NCI-H2171 (cell line): ENCODE data around the gene LAMTOR1.
"Not testable (repeated sequence)": the region's sequence is repeated elsewhere in the genome, so short reads cannot be mapped to it uniquely, and the experiment has no call there.

ENCODE experiments used
- DNase-seq: peaks from one replicate; lab custom pipeline; 2025; lab: John Stamatoyannopoulos, UW

The LAMTOR1 gene

DNA sequence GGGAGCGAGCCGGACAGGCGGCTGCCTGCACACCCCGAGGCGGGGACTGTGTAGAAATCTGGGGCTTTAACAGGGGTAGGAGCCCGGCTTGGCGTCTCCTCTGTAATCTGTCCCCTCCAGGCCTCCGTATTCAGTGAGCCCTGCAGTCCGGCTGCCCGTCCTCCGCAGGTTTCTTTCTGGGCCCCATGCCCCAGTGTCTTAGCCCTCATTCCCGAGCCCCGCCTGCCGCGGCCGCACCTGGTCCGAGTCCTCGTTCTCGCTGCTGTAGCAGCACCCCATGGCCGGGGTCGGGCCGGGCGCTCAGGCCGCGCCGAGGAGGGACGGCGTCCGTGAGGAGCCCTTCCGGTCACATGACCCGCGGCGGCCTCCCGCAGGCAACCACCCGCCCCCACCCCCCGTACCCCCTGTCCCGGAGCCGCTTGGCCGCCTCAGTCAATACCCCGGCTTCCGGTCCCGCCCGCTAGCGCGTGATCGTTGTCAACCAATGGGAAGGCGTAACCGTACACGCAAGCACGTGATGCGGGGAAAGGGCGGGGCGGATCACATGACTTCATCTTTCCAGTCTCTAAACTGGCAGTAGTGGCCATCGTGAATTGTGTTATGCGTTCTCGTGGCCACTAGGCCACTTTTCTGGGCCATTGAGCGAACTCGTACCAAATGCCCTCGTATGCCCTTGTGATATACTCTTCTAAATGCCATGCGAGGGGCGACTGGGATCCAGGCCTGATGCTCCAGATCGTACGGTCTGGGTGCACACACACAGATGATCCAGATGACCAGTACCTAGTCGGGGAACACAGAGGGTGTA is at the start of gene LAMTOR1:
LAMTOR1 (minus strand) TSS at position 352 of the 808 bp plus-strand sequence; CDS start at position 279, 73 bp downstream.
- DNase-seq, result peak; percentile 99

- DNase-seq, result no peak
These were observed 47.8 kb upstream of the LAMTOR1 start for GRCh38 chr11:72150882-72151281.

- no peak for DNase-seq
These were observed 43.5 kb upstream of the LAMTOR1 start for GRCh38 chr11:72146625-72147024.

DNA sequence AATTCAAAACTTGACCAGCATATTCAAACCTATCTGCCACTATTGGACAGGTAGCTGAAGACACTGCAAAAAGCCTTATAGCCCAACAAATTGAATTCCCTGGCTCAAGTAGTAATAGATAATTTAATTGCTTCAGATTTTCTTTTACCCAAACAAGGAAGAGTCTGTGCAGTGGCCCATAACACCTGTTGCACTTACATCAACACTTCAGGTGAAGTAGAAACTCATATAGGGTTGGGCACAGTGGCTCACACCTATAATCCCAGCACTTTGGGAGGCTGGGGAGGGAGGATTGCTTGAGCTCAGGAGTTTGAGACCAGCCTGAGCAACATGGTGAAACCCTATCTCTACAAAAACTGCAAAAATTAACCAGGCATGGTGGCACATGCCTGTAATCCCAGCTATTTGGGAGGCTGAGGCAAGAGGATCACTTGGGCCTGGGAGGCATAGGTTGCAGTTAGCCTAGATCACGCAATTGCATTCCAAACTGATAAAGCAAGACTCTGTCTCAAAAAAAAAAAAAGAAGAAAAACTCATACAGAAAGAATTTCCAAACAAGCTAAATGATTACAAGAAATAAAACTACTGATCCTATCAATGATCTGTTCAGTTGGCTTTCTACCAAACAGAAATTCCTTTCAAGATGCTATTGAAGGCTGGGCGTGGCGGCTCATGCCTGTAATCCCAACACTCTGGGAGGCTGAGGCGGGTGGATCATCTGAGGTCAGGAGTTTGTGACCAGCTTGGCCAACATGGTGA is 41.9 kb upstream of the LAMTOR1 start:
- no peak for DNase-seq

DNA sequence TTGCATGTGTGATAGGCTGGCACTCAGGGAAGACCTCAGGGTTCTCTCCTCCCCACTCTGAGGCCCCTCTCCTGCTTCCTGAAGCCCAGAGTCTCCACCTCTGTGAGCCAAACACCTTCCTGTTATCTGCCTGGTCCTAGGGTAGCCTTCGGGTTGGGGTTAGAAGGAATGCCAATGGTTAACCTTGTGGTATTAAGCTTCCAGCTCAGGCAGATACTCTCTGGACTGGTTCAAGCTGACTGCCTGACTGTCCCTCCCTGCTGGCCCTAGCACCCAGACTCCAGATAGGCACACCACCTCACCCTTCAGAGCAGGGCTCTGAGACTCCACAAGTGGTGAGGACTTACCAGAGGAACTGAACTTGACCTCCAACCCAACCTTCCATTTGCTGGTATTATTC is 39.4 kb upstream of the LAMTOR1 start:
- DNase-seq, result not testable (repeated sequence)

DNA sequence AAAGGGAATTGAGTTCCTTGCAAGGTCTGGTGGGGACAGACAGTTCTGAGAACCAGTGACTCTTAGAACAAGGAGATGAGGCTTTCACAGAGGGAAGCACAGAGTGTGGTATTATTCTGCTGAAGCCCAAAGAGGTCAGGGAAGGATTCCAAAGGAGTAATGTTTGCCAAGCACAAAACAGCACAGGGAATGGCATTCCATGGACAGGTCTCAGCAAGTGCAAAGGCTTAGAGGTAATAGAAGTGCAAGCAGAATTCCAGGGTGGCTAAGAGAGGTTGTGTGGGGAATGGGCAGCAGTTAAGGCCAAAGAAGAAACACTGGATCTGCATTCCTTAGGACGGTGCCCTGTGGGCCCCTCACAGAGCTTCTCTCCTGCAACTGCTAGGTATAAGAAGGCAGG is 39.0 kb upstream of the LAMTOR1 start:
- DNase-seq, result not testable (repeated sequence)

DNA sequence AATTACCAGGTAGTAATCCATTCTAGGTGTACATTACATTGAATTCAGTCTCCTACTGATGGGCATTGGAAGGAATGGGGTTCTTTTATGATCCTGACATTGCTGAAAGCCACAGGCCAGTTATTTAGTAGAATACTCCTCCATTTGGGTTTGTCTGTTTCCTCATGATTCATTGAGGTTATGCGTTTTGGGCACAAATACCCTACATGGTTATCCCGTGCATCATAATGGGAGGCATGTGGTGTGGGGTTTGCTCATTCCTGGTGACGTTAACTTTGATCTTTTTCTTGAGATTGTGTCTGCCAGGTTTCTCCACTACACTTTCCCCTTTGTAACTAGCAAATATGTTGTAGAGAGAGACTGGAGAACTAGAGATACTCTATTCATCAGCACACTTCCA is 38.0 kb upstream of the LAMTOR1 start:
- no peak for DNase-seq

DNA sequence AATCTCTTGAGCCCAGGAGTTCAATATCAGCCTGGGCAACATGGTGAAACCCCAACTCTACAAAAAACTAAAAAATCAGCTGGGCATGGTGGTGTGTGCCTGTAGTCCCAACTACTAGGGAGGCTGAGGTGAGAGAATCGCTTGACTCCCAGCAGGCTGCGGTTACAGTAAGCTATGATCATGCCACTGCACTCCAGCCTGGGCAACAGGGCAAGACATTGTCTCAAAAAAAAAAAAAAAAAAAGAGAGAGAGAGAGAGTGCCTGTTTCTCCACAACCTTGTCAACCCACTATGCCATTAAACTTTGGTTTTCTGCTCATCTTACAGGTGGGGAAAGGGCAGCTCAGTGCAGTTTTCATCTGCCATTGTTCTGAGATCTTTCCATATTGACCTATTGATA is 37.6 kb upstream of the LAMTOR1 start:
- no peak for DNase-seq

- DNase-seq, result no peak
These were observed 36.4 kb upstream of the LAMTOR1 start for GRCh38 chr11:72139500-72139899.

DNA sequence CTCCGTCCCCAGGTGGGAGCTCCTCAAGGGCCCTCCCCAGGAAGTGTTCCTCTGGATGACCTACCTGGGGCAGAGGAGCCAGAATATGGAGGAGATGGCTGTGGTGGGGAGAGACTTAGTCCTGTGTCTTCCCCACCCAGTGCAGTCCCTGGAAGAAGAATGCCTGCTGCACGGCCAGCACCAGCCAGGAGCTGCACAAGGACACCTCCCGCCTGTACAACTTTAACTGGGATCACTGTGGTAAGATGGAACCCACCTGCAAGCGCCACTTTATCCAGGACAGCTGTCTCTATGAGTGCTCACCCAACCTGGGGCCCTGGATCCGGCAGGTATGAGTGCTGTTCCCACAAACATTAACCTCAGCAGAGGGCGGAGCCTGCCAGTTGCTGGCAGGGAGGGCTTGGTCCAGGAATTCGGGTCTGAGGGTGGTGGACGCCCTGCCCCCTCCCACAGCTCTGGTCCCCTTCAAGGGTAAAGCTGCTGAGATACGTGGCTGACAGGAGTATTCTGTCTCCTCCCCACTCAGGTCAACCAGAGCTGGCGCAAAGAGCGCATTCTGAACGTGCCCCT is 35.8 kb upstream of the LAMTOR1 start:
- no peak for DNase-seq

- DNase-seq, result no peak
These were observed 33.7 kb upstream of the LAMTOR1 start for GRCh38 chr11:72136684-72137262.

- DNase-seq, result no peak
These were observed 33.0 kb upstream of the LAMTOR1 start for GRCh38 chr11:72135891-72136683.

DNA sequence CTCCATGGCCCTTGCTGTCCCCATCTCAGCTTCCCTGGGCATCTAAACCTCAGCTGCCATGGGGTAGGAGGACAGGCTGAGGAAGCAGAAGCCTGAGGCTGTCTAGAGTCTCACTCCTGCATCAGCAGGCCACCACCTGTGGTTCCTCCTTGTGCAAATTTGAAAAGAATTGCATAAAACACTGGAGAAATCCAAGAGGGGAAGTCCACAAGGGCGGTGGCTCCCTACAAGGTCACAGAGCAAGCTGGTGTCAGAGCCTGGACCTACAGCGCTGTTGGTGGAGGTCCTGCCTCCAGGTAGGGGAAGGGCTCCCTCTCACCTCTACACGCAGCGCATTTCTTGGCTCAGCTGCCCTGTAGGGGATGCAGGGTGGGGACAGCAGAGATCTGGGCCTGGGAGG is 32.4 kb upstream of the LAMTOR1 start, which contains the start of gene FOLR3:
FOLR3 (plus strand) TSS at position 253 of the 400 bp plus-strand sequence. CDS start 228 bp downstream, outside the sequence.
- not testable (repeated sequence) for DNase-seq

GRCh38 chr11:72132646-72133045 is 29.5 kb upstream of the LAMTOR1 start:
- DNase-seq, result no peak

DNA sequence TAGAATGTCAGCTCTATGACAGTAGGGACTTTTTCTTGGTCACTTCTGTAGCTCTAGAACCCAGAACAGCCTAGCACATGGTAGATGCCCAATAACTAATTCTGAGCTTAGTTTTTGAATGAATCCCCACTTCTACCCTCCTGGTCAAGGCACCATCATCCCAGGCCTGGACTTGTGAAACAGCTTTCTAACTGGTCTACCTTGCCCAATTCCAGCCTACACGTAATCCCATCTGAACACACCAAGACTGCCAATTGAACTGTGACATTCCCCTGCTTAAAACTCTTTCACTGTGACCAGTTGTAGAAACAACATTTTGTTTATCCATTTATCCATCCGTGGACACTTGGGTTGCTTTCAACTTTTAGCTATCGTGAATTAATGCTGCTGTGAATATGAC is 26.3 kb upstream of the LAMTOR1 start:
- no peak for DNase-seq

DNA sequence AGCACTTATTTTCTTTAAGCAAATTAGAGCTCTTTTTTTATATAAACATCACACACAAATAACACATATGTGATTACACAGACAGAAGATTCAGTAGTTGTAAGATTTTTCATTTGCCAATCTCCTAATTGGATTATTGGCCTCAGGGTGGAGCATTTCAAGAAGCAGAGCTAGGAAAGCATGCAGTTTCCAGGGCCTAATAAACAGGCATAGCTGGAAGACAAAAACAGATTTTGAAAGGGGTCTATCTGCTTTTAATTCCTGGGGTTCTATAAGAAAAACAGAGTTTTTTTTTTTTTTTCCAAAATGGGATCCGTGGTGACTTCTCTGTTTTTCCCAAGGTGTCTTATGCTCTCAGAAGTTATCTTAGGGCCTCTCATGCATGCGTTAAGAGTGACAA is 24.8 kb upstream of the LAMTOR1 start:
- no peak for DNase-seq

- no peak for DNase-seq
These were observed 22.9 kb upstream of the LAMTOR1 start for GRCh38 chr11:72125956-72126355.

DNA sequence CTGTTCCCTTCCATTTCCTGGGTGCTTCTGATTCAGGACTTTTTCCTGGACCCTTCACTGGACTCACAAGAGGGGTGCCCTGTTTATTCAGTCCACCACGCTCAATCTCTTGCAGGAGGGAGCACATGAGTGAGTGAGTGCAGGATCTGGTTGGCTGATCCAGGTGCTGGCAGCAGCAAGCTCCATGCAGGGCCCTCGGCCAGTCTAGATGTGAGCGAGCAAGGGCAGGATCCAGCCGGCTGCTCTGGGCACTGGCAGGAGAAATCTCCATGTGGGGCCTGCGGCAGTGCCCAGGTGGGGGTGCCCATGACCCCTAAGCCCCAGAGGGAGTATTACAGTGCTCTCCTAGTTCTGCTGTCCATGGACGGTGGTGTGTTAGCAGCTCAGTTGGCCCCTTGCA is 20.9 kb upstream of the LAMTOR1 start:
- no peak for DNase-seq

DNA sequence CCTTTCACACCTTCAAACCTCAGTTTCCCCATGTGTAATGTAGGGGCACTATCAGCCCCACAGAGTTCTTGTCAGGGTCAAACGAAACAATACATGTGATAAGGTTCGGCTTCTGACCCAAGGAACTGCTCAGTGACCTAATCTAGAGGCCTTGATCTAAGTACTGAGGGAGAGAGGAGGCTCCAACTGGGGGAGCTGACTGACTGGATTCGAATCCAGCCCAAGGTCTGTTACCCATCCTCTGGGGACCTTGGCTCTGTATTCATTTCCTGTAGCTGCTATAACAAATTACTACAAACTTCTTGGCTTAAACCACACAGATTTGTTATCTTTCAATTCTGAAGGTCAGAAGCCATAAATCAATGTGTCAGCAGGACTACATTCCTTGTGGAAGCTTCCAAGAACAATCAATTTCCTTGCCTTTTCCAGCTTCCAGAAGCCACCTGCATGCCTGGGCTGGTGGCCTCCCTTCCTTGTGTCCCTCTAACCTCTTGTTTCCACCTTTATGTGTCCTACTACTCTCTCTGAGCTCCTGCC is 20.1 kb upstream of the LAMTOR1 start:
- DNase-seq, result no peak

DNA sequence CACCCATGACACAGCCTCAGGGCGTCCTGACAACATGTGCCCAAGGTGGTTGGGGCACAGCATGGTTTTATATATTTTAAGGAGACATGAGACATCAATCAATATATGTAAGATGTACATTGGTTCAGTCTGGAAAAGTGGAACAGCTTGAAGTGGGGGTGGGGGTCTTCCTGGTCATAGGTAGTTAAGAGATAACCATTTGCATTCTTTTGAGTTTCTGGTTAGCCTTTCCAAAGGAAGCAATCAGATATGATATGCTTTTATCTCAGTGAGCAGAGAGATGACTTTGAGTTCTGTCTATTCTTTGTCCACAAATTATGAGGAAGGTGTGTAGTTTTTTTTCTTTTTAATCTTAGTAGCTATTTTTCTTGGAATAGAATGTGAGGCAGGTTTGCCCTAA is 19.5 kb upstream of the LAMTOR1 start:
- DNase-seq, result no peak

DNA sequence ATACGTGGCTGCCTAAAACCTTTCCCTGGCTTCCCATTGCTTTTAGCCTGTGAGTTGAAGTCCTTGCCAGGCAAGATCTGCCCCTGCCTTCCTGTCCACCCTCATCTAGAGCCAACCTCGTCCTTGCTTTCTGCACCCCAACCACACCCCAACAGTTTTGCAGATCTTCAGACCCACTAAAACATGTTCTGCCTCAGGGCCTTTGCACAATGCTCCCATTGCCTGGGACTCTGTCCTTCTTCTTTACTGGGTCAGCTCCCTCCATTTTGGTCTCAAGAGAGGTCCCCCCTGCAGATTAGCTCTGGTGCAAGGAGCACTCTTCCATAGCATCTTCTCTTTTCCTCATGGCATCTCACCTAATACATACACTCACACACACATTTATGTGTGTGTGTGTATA is 17.8 kb upstream of the LAMTOR1 start:
- DNase-seq, result no peak
